GM23338 (cell line): ENCODE measurements around the gene HCN1. TPM values are rescaled to one million over a fixed set of nuclear protein-coding genes. Genes with fewer than 3 reads are reported as not detected.
"Not testable (repeated sequence)": the region's sequence is repeated elsewhere in the genome, so short reads cannot be mapped to it uniquely, and the experiment has no call there.

Experiments
- ATAC-seq: fragments of 200-7000 bp; cut with Tn5 transposase; 3 replicates; pipeline ENCODE4 v1.9.1; 2020
- DNase-seq: peaks from one replicate; pipeline ENCODE4 v3.0.0-alpha.2; 2015; ENCODE audit warnings: low spot score
- H2AFZ ChIP-seq: fragments of 200-600 bp; sonication (generic); 2 replicates; pipeline ENCODE4 v1.8.0; 2016; ENCODE audit warnings: antibody characterized with exemption, mild to moderate bottlenecking, moderate library complexity
- H3F3A ChIP-seq: fragments of 200-600 bp; sonication (generic); replicated peaks from 2 replicates; pipeline ENCODE4 v1.8.0; 2017; ENCODE audit warnings: antibody characterized with exemption, mixed run types, low read depth
- H3K27ac ChIP-seq: fragments of 200-600 bp; sonication (generic); 2 replicates; pipeline ENCODE4 v1.6.1; 2016; ENCODE audit warnings: low read depth
- H3K27me3 ChIP-seq: fragments of 200-600 bp; sonication (generic); 2 replicates; pipeline ENCODE4 v1.8.0; 2016; ENCODE audit warnings: mild to moderate bottlenecking, mixed run types, moderate library complexity; ENCODE audit not compliant: insufficient read depth
- H3K36me3 ChIP-seq: fragments of 200-600 bp; sonication (generic); 2 replicates; pipeline ENCODE4 v1.8.0; 2016; ENCODE audit warnings: mild to moderate bottlenecking; ENCODE audit not compliant: insufficient read depth
- H3K4me1 ChIP-seq: fragments of 200-600 bp; sonication (generic); 2 replicates; pipeline ENCODE4 v1.8.0; 2016; ENCODE audit warnings: mild to moderate bottlenecking, moderate library complexity; ENCODE audit not compliant: insufficient read depth
- H3K4me2 ChIP-seq: fragments of 200-600 bp; sonication (generic); 2 replicates; pipeline ENCODE4 v1.7.1; 2017; ENCODE audit warnings: mixed run types
- H3K4me3 ChIP-seq: fragments of 200-600 bp; sonication (generic); 2 replicates; pipeline ENCODE4 v1.6.1; 2016; ENCODE audit warnings: mixed run types
- H3K79me2 ChIP-seq: fragments of 200-600 bp; sonication (generic); replicated peaks from 2 replicates; pipeline ENCODE4 v1.8.0; 2017; ENCODE audit warnings: mild to moderate bottlenecking; ENCODE audit not compliant: insufficient read depth
- H3K9me2 ChIP-seq: fragments of 200-600 bp; sonication (generic); 2 replicates; pipeline ENCODE4 v1.8.0; 2017; ENCODE audit not compliant: insufficient read depth
- H4K20me1 ChIP-seq: fragments of 200-600 bp; sonication (generic); replicated peaks from 2 replicates; pipeline ENCODE4 v1.8.0; 2017; ENCODE audit warnings: mild to moderate bottlenecking; ENCODE audit not compliant: insufficient read depth
- H3K27ac Mint-ChIP-seq: 2 replicates; pipeline ENCODE4 v1.8.0; 2020; ENCODE audit warnings: inconsistent platforms, mild to moderate bottlenecking, moderate library complexity, mixed read lengths
- H3K27me3 Mint-ChIP-seq: 3 replicates; pipeline ENCODE4 v1.8.0; 2022; ENCODE audit warnings: low read depth, mild to moderate bottlenecking, moderate library complexity, mixed read lengths, inconsistent platforms; ENCODE audit not compliant: insufficient read depth, poor library complexity
- H3K36me3 Mint-ChIP-seq: 3 replicates; pipeline ENCODE4 v1.8.0; 2021; ENCODE audit warnings: low read depth, mild to moderate bottlenecking, inconsistent platforms, moderate library complexity, mixed read lengths
- H3K4me1 Mint-ChIP-seq: 3 replicates; pipeline ENCODE4 v1.8.0; 2020; ENCODE audit warnings: mild to moderate bottlenecking, inconsistent platforms, mixed read lengths
- H3K4me3 Mint-ChIP-seq: 3 replicates; pipeline ENCODE4 v1.8.0; 2021; ENCODE audit warnings: moderate library complexity, mild to moderate bottlenecking, inconsistent platforms, mixed read lengths
- H3K9me3 Mint-ChIP-seq: 3 replicates; pipeline ENCODE4 v1.8.0; 2020; ENCODE audit warnings: moderate library complexity, mild to moderate bottlenecking, inconsistent platforms, mixed read lengths
- CREB1 ChIP-seq: fragments of 250-450 bp; sonication (Bioruptor Pico); IDR thresholded peaks from 2 replicates; pipeline ENCODE4 v1.5.0; 2020; ENCODE audit warnings: low read depth, mild to moderate bottlenecking, moderate library complexity
- CTCF ChIP-seq, 2 experiments: fragments of 200-600 bp in 1 of 2; sonication (generic) in 1 of 2; conservative IDR thresholded peaks; 2 replicates each; pipeline versions ENCODE4 v1.5.1 to v1.6.1; 2016 to 2017; ENCODE audit warnings: antibody characterized with exemption in 2 of 2, low read depth in 2 of 2, mild to moderate bottlenecking in 2 of 2, moderate library complexity in 1 of 2
- ETS1 ChIP-seq: IDR thresholded peaks from 2 replicates; pipeline ENCODE4 v1.6.1; 2016; ENCODE audit warnings: antibody characterized with exemption
- EZH2 ChIP-seq: fragments of 200-600 bp; sonication (generic); IDR thresholded peaks from one replicate; pipeline ENCODE4 v1.8.0; 2017; ENCODE audit warnings: antibody characterized with exemption, mild to moderate bottlenecking, low read depth; ENCODE audit not compliant: unreplicated experiment
- EZH2phosphoT487 ChIP-seq: fragments of 200-600 bp; sonication (generic); IDR thresholded peaks from one replicate; pipeline ENCODE4 v1.8.1; 2018; ENCODE audit warnings: antibody characterized with exemption; ENCODE audit not compliant: unreplicated experiment
- JUNB ChIP-seq: IDR thresholded peaks from one replicate; pipeline ENCODE4 v1.6.1; 2016; ENCODE audit warnings: antibody characterized with exemption; ENCODE audit not compliant: unreplicated experiment
- NANOG ChIP-seq: IDR thresholded peaks from 2 replicates; pipeline ENCODE4 v1.6.1; 2016; ENCODE audit warnings: antibody characterized with exemption, borderline replicate concordance
- POLR2AphosphoS5 ChIP-seq: IDR thresholded peaks from 2 replicates; pipeline ENCODE4 v1.6.1; 2016; ENCODE audit warnings: antibody characterized with exemption, low read depth
- STAT1 ChIP-seq: IDR thresholded peaks from one replicate; pipeline ENCODE4 v1.6.1; 2016; ENCODE audit warnings: antibody characterized with exemption; ENCODE audit not compliant: unreplicated experiment
- ZNF114 ChIP-seq: fragments of 250-450 bp; sonication (Bioruptor Pico); IDR thresholded peaks from 2 replicates; pipeline ENCODE4 v1.5.0; 2020; ENCODE audit warnings: mild to moderate bottlenecking, moderate library complexity
- ZNF331 ChIP-seq: fragments of 250-450 bp; sonication (Bioruptor Pico); IDR thresholded peaks from 2 replicates; pipeline ENCODE4 v1.5.0; 2020; ENCODE audit warnings: low read depth, mild to moderate bottlenecking, moderate library complexity
- ZNF462 ChIP-seq: fragments of 250-450 bp; sonication (Bioruptor Pico); IDR thresholded peaks from 2 replicates; pipeline ENCODE4 v1.5.0; 2020; ENCODE audit warnings: mild to moderate bottlenecking, moderate library complexity
- polyA plus RNA-seq: library from polyadenylated mRNA; unstranded; fragments of >200 nt; fragmentation: Nextera tagmentation; extraction: Ambion mirVana; gene quantifications from 2 replicates; pipeline ENCODE4 v1.2.1, GENCODE V29; 2016
- total RNA-seq: library from RNA; depleted of rRNA; stranded (reverse); fragments of >200 nt; shearing (Covaris generic); gene quantifications from 2 replicates; pipeline ENCODE4 v1.2.3, GENCODE V29; 2014

Gene HCN1
- total and polyA plus RNA-seq, 2 experiments from 2014 or later, result 2.8 to 6.9 TPM

GRCh38 chr5:45444856-45445255 lies 251.3 kb downstream of the HCN1 start:
- H3K9me3 Mint-ChIP-seq, result peaks cover 27% of the 10 kb centered on the region
- not testable (repeated sequence) for H3K36me3 ChIP-seq, ATAC-seq

DNA sequence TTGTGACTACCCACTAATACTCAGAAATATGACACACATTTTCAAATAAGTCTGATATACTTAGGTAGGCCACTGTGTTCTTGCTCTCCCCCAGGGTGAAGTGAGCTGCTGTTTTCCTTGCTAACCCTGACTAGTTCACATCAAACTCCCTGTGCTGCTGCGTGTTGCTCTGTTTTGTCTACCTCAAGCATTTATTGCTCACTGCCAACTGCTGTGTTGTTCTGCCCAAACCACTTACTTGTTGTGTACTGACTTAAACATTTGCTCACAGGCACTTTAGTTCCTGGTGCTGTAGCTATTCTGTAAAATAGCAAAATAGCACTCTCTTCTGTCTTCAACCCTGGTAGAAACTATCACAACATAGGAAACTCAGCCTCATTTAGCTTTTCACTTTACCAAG lies 255.7 kb downstream of the HCN1 start:
- no peak overlapping the region for H3K27ac ChIP-seq
- Mint-ChIP-seq H3K27me3 (no peaks in the 10 kb centered on the region), H3K27ac (no peak overlapping the region), H3K4me1 (no peaks in the 10 kb centered on the region), H3K4me3 (no peak overlapping the region), H3K36me3 (peaks cover 11% of the 10 kb centered on the region; the same call in 2 of the 3 replicates), H3K9me3 (peaks cover 11% of the 10 kb centered on the region; the same call in 2 of the 3 replicates)
- ATAC-seq (no peak), DNase-seq (no peak)
- H4K20me1 ChIP-seq, result no peaks in the 10 kb centered on the region
- H3K4me2 ChIP-seq, result no peak overlapping the region
- no peak overlapping the region for H2AFZ ChIP-seq
- no peaks in the 10 kb centered on the region for H3F3A ChIP-seq
- no peaks in the 10 kb centered on the region for H3K27me3 ChIP-seq
- no peaks in the 10 kb centered on the region for H3K79me2 ChIP-seq
- no peak overlapping the region for H3K4me3 ChIP-seq
- H3K36me3 ChIP-seq, result peaks cover 6% of the 10 kb centered on the region; the same call in 1 of the 2 replicates
- no peaks in the 10 kb centered on the region for H3K4me1 ChIP-seq
- no peaks in the 10 kb centered on the region for H3K9me2 ChIP-seq
- no peak for TF ChIP-seq CTCF (conservative IDR thresholded peaks at IDR 0.05; ENCODE audit: low read depth in 2 of 2)
- no peak for TF ChIP-seq ETS1
- TF ChIP-seq STAT1, result no peak
- TF ChIP-seq ZNF331 (CRISPR knock-in tag), result no peak
- no peak for TF ChIP-seq ZNF462 (CRISPR knock-in tag)
- no peak for TF ChIP-seq POLR2AphosphoS5
- no peak for TF ChIP-seq JUNB
- TF ChIP-seq EZH2phosphoT487, result no peak
- TF ChIP-seq NANOG, result no peak
- TF ChIP-seq ZNF114, result no peak
- no peak for TF ChIP-seq CREB1 (CRISPR knock-in tag)
- TF ChIP-seq EZH2, result no peak

More at GRCh38 chr5:45444856-45445255, 251.3 kb downstream of the HCN1 start:
- not testable (repeated sequence) for H3K4me1 ChIP-seq, H3K27me3 ChIP-seq, H3K27ac Mint-ChIP-seq, H3K4me3 ChIP-seq, H3K79me2 ChIP-seq, H3K4me3 Mint-ChIP-seq, H2AFZ ChIP-seq, H3K9me2 ChIP-seq, H3K4me1 Mint-ChIP-seq, H4K20me1 ChIP-seq, H3K4me2 ChIP-seq, DNase-seq, H3K27ac ChIP-seq, H3K27me3 Mint-ChIP-seq, H3F3A ChIP-seq
- peaks cover 24% of the 10 kb centered on the region for H3K36me3 Mint-ChIP-seq
